GM19328 (cell line): Measurements from ENCODE around the gene ACSL1.
"Not testable (repeated sequence)": the region's sequence is repeated elsewhere in the genome, so short reads cannot be mapped to it uniquely, and the experiment has no call there.

Experiments
- ATAC-seq: cut with Tn5 transposase; IDR thresholded peaks from one replicate; pipeline ENCODE4 v1.9.1; 2021; ENCODE audit warnings: mild to moderate bottlenecking, moderate library complexity; ENCODE audit not compliant: unreplicated experiment

The ACSL1 gene

DNA sequence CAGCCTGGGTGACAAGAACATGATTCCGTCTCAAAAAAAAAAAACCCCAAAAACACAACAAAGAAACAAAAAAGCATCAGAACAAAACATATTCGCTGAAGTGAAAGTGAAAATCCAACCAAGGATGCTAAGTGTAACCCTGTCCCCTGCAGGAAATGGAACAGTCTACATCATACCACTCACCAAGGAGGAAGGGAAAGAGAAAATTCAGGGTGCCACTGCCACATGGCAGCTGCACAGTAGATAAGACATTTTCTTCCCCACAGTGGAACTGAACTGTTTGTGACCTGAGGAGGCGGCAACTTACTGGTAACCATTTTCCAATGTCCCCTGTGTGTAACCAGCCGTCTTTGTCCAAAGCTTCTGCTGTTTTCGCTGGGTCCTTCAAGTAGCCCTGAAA is 63.7 kb downstream of the ACSL1 start:
- no peak for ATAC-seq

- no peak for ATAC-seq
Measured at GRCh38 chr4:184760681-184761080, 65.1 kb downstream of the ACSL1 start.

- ATAC-seq, result no peak
Measured at GRCh38 chr4:184757810-184758209, 68.0 kb downstream of the ACSL1 start.

DNA sequence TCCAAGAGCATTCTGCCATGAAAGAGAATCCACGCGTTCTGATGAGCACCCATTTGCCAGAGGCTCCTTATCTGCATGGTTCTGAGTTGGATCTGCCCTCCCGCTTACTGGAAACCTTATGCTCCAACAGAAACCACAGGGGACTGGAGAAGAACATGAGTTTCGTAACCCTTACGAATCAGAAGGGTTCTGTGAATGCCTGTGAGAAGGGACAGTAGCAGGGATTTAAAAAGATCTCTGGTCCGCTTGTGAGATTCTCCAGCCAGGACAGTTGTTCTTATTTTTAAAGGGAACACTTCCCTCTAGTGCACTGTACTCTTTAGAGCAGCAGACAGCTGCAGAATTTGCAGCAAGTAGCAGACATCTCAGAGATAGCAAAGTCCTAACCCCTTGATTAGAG is 69.4 kb downstream of the ACSL1 start:
- ATAC-seq, result no peak

- no peak for ATAC-seq
Measured at GRCh38 chr4:184755278-184755677, 70.5 kb downstream of the ACSL1 start.

- ATAC-seq, result no peak
Measured at GRCh38 chr4:184752496-184753275, 73.1 kb downstream of the ACSL1 start.

- ATAC-seq, result no peak
Measured at GRCh38 chr4:184751585-184751956, 74.2 kb downstream of the ACSL1 start.

GRCh38 chr4:184750926-184751584 is 74.7 kb downstream of the ACSL1 start:
- ATAC-seq, result no peak

DNA sequence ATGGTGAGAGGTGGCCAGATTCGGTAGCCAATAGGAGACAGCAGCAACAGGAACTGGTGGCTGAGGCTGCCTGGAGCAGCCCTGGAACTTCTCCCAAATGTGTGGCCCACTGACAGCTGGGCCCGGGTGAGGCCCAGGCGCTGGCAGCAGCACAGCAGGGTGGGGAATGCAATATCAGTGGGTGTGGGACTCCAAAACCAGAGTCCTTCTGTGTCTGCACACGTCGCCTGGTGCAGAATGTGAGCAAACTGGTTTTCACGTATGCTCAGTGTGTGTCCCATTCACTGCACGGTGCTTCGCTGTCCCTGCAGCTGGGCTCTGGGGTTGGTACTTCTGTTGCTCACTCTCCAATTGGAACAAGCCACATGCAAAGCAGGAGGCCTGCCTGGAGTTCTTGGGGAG is 77.5 kb downstream of the ACSL1 start:
- no peak for ATAC-seq

- no peak for ATAC-seq
Measured at GRCh38 chr4:184747034-184747830, 78.5 kb downstream of the ACSL1 start.

GRCh38 chr4:184745831-184746795 is 79.7 kb downstream of the ACSL1 start:
- no peak for ATAC-seq

DNA sequence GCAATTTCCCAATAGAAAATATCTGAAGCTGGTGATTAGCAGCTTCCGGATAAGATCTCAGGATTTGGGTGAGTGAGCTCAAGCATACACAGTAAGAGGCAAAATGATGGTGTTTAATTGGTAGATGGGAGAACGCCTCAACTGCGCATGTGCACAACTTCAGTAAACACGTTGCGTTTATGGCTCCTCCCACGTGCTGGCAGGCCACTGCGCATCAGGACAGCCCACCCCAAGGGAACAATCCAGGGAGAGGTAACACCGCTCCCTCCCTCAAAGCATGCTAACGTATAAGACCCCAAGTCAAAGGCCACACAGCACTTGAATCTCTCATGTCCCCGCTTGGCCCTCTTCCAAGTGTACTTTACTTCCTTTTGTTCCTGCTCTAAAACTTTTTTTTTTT is 81.5 kb downstream of the ACSL1 start:
- ATAC-seq, result no peak

DNA sequence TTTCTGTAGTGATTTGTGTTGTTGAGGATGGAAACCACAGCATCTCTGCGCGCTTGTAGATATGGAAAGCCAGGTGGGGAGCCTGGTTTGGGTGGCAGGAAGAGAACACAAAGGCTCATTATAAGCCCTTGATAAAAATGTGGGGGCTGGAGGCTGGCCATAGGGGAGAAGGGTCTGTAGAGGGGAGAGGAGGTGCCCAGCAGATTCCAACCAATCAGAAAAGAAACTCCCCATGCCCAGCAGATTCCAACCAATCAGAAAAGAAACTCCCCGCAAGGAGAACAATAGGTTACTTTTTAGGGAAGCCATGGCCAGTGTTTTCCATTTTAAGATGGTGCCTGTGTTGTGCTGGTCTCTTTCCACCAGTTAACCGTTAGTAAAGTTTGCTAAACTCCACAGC is 82.1 kb downstream of the ACSL1 start:
- ATAC-seq, result no peak

GRCh38 chr4:184741651-184742050 is 84.1 kb downstream of the ACSL1 start:
- ATAC-seq, result not testable (repeated sequence)

- no peak for ATAC-seq
Measured at GRCh38 chr4:184740980-184741391, 84.8 kb downstream of the ACSL1 start.

DNA sequence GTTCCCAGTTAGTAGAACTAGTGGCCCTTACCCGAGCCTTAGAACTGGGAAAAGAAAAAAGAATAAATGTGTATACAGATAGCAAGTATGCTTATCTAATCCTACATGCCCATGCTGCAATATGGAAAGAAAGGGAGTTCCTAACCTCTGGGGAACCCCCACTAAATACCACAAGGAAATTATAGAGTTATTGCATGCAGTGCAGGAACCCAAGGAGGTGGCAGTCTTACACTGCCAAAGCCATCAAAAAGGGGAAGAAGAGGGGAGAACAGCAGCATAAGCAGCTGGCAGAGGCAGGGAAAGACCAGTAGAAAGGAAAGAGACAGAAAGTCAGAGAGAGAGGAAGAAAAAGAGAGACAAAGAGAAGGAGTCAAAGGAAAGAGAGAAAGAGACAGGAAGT is 86.2 kb downstream of the ACSL1 start:
- not testable (repeated sequence) for ATAC-seq

DNA sequence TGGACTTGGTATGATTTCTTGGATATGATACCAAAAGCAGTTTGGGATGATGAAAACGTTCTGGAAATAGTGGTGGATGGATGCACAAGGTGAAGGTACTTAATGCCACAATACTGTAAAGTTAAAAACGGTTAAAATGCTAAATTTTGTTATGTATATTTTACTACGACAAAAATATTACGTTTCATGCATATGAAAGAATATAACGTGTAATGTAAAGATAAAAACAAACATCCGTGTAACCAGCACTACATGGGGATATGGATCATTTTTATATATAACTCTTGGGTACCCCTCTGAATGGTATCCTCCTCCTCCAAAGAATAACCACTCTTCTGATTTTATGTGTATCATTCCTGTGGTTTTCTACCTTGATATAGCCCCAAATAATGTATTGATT is 91.0 kb downstream of the ACSL1 start:
- no peak for ATAC-seq

GRCh38 chr4:184733654-184734524 is 91.9 kb downstream of the ACSL1 start, which contains the start of gene CENPU:
Gene CENPU, minus strand, starts transcription at chr4:184734096. Its CDS starts 34 bp downstream, at chr4:184734062.
- ATAC-seq, result peak; percentile 94

GRCh38 chr4:184732126-184732525 is 93.6 kb downstream of the ACSL1 start:
- ATAC-seq, result no peak
